ENCODE data around the gene ARSB.

DNA sequence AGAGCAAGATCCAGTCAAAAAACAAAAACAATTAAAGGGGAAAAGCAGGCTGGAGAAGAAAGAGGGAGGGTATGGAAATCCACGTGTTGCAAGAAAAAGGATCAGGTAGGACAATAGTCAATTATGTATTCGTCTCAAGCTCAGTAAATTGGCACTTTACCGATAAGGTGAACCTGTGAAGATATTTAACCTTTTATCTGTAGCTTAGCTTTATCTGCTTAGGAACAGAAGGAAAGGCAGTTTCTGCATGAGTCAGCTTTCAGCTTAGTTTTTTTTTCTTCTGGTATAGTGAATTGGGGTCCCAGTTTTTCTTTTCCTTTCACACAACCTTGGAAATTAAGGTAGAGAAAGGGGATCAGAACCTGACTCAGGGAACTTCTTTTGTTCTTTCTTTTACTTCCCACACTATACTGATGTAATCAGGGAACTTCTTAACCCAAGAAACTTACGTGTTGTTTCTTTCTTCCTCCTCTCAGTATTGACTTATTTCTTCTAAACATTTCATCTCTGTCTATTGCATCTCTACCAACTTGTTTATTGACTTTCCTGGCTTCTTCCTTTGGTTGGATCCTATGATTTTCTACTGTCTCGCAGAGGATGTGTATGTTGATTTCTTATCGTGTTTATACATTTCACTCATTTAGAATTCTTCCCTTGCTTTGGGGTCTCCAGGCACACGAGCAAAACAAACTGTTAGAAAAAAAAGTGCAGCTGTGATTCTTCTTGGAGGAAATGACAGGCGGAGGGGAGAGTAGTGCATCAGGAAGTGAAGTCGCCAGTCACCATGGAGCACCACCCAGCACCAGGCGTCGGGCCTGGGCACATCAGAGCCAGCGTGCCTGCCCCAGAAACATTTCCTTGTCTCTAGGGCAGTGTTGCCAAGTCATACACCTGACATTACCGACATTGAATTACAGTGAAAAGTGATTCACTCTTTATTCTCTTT is 213.6 kb downstream of the ARSB start:
- TF ChIP-seq, protein P1, sequence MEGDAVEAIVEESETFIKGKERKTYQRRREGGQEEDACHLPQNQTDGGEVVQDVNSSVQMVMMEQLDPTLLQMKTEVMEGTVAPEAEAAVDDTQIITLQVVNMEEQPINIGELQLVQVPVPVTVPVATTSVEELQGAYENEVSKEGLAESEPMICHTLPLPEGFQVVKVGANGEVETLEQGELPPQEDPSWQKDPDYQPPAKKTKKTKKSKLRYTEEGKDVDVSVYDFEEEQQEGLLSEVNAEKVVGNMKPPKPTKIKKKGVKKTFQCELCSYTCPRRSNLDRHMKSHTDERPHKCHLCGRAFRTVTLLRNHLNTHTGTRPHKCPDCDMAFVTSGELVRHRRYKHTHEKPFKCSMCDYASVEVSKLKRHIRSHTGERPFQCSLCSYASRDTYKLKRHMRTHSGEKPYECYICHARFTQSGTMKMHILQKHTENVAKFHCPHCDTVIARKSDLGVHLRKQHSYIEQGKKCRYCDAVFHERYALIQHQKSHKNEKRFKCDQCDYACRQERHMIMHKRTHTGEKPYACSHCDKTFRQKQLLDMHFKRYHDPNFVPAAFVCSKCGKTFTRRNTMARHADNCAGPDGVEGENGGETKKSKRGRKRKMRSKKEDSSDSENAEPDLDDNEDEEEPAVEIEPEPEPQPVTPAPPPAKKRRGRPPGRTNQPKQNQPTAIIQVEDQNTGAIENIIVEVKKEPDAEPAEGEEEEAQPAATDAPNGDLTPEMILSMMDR (IDR thresholded peaks at IDR 0.05), result no peak
- TF ChIP-seq POLR2A (IDR thresholded peaks at IDR 0.05) (no peak), EP300 (IDR thresholded peaks at IDR 0.05) (no peak)

Measured in gastroesophageal sphincter (tissue), 3 donors.